GM18511 (cell line): ENCODE results near the gene HPCAL1.

Experiments
- ATAC-seq: cut with Tn5 transposase; IDR thresholded peaks from one replicate; pipeline ENCODE4 v1.9.1; 2021; ENCODE audit warnings: mild to moderate bottlenecking, moderate library complexity; ENCODE audit not compliant: unreplicated experiment

The HPCAL1 gene

GRCh38 chr2:10415048-10415447, 112.3 kb downstream of the HPCAL1 start:
- ATAC-seq: no peak

- no peak for ATAC-seq
These were observed 112.9 kb downstream of the HPCAL1 start for GRCh38 chr2:10415640-10416039.

- ATAC-seq: no peak
These were observed 115.0 kb downstream of the HPCAL1 start for GRCh38 chr2:10417551-10418335.

- ATAC-seq: no peak
These were observed 117.0 kb downstream of the HPCAL1 start for GRCh38 chr2:10419553-10420257.

- ATAC-seq: no peak
These were observed 119.5 kb downstream of the HPCAL1 start for GRCh38 chr2:10422251-10422650.

- ATAC-seq: no peak
These were observed 120.2 kb downstream of the HPCAL1 start for GRCh38 chr2:10422732-10423399.

- ATAC-seq: no peak
These were observed 120.7 kb downstream of the HPCAL1 start for GRCh38 chr2:10423400-10423774.

- no peak for ATAC-seq
These were observed 121.3 kb downstream of the HPCAL1 start for GRCh38 chr2:10424051-10424450.

GRCh38 chr2:10424916-10425505, 122.3 kb downstream of the HPCAL1 start:
- ATAC-seq: no peak

- ATAC-seq: no peak
These were observed 123.0 kb downstream of the HPCAL1 start for GRCh38 chr2:10425699-10426098.

GRCh38 chr2:10426726-10427617, 124.3 kb downstream of the HPCAL1 start:
- ATAC-seq: no peak

- no peak for ATAC-seq
These were observed 124.9 kb downstream of the HPCAL1 start for GRCh38 chr2:10427618-10427949.

DNA sequence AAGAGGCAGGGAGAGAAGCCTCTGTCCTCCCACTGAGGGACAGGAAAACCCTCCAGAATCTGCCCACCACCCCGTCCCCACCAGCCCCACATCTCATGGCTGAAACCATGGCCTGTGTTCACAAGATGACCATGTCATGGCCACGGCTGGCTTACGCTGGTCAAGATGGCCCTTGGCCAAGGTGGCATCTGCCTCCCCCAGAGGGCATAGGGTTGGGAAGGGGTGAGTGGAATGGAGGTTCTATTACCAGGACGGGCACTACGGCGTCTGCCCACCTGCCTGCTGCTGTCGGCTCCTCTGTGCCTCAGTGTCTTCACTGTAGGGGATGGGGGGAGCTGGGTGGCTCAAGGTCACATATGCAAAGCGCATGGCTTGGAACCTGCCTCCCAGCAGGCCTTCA, 125.7 kb downstream of the HPCAL1 start:
- ATAC-seq: no peak

GRCh38 chr2:10428924-10429323, 126.2 kb downstream of the HPCAL1 start:
- no peak for ATAC-seq

DNA sequence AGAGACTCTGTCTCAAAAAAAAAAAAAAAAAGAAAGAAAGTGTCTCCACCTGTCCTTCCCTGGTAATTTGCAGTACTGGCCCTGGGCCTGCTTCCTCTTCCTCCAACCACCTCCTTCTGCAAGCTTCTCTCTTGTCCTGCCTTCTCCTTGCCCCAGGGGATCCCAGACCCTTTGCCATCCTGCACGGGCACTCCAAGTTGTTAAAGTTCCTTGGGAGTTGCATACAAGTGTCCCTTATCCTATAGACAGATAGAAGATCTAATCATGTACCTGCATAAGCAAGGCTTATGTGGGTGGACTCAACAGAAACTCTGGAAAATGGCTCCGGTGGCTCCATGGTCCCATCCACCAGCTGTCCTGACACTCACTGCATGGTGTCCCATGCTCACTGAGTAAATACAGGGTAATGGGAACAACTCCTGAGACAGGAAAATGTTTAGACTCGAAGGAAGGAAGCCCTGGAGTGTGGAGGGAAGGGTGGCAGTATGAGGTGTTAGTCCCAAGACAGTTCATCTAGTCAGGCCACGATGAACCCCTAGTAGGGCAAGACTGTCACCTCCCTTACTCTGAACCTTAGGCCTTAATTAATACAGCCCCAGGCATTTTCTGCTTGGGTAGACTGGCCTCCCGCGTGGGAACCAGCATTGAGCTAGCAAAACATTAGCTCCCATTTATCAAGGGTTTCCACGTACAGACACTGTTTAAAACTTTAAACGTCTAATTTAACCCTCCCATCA, 128.3 kb downstream of the HPCAL1 start:
- no peak for ATAC-seq

- ATAC-seq: peak; percentile 11
These were observed 129.1 kb downstream of the HPCAL1 start for GRCh38 chr2:10431797-10432196.

DNA sequence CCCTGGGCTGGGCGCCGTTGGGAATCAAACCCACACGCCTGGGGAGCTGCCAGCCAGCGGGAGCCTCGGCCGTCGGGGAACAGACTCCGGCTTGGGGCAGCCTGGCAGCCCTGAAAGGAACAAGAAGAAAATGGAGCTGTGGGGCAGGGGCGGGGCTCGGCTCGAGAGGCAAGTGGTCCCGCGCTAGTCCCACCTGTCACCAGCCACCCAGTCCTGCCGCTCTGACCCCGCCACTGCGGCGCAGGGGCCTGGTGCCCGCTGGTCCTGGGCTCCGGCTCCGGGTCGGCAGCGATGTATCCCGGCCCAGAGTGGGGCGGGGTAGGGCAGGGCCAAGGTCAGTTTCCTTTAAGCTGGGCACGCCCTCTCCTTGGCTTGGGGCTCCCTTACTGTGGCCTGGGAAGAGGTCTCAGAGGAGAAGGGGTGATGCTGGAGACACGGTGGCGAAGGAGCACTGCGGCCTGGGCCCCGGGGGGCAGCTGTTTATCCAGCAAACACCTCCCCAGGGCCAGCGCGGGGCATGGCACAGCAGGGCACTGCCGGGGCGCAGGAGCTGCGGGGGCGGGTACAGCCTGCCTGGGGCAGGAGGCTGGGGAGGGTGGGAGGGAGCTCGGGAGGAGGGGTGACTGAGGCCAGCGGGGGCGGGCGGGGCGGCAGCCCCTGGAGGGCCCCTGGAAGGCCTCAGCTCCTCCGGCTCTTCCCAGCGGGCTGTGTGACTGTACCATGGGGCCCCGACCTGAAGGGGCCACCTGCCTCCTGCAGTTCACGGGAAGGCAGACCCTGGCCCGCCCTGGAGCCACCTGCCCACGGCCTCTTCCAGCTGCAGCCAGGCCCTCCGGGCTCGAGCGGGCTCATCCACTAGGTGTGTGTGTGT, 129.8 kb downstream of the HPCAL1 start:
- peak; percentile 70 for ATAC-seq

DNA sequence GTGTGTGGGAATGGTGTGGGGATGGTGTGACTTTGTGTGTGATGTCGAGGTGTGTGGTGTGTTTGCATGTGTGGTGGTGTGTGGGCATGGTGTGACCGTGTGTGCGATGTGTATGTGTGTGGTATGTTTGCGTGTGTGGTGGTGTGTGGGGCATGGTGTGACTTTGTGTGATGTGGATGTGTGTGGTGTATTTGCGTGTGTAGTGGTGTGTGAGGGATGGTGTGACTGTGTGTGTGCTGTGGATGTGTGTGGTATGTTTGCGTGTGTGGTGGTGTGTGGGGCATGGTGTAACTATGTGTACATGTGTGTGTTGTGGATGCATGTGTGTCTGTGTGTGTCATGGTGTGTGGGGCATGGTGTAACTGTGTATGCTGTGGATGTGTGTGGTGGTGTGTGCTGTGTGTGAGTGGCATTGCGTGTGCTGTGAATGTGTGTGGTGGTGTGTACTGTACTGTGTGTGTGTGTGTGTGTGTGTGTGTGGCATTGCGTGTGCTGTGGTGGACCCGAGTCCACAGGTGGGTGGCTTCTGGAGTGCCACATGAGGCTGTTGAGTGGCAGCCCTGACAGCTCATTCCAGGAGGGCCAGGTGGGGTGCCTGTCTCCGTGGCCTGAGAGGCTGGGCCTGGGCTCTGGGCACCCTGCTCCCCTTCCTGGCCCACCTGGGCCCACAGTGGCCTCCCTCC, 130.7 kb downstream of the HPCAL1 start:
- ATAC-seq: no peak
